ENCODE data around the gene TBC1D22B. TPM values are rescaled to one million over a fixed set of nuclear protein-coding genes. Genes with fewer than 3 reads are reported as not detected.

TBC1D22B gene
- total RNA-seq, 1 donor from 2014 or later, result 8.8 TPM

DNA sequence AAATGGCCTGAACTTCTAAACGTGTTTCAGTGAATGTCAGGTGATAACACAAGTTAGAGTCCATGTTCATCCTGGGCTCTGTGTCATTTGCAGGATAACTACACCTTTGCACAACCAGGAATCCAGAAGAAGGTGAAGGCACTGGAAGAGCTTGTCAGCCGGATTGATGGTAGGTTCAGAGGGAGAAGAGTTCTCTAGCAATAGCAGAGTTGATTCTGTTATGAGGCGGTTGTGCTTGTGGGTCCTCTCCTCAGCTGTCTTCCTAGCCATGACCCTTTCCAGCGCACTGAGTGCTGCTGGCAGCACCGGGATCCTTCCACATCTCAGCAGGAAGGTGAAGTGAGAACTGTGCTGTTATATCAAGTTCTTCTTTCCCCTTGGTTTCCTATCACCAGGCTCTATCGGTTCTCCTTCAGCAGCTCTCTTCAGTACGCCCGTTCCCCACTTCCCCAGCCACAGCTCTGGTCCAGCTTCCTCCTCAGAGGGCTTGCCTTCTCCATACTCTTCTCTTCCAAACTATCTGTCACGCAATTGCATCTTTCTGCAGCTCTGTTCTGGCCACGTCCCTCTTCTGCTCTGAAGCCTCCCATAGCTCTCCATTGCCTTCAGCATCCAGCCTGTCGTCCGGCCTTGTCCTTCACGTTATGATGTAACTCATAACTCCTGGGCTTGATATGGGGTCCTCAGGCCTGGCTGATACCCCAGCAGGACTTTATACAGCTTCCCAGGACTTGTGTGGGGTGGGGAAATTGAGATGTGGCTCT is 56.3 kb downstream of the TBC1D22B start:
- DNase-seq (ENCODE audit: low read depth), result no peak
- no peak overlapping the region for H3K4me3 ChIP-seq (ENCODE audit: low read depth, low read length)
- TF ChIP-seq, protein P1, sequence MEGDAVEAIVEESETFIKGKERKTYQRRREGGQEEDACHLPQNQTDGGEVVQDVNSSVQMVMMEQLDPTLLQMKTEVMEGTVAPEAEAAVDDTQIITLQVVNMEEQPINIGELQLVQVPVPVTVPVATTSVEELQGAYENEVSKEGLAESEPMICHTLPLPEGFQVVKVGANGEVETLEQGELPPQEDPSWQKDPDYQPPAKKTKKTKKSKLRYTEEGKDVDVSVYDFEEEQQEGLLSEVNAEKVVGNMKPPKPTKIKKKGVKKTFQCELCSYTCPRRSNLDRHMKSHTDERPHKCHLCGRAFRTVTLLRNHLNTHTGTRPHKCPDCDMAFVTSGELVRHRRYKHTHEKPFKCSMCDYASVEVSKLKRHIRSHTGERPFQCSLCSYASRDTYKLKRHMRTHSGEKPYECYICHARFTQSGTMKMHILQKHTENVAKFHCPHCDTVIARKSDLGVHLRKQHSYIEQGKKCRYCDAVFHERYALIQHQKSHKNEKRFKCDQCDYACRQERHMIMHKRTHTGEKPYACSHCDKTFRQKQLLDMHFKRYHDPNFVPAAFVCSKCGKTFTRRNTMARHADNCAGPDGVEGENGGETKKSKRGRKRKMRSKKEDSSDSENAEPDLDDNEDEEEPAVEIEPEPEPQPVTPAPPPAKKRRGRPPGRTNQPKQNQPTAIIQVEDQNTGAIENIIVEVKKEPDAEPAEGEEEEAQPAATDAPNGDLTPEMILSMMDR (conservative IDR thresholded peaks at IDR 0.05; ENCODE audit: low read depth, low read length), result no peak

DNA sequence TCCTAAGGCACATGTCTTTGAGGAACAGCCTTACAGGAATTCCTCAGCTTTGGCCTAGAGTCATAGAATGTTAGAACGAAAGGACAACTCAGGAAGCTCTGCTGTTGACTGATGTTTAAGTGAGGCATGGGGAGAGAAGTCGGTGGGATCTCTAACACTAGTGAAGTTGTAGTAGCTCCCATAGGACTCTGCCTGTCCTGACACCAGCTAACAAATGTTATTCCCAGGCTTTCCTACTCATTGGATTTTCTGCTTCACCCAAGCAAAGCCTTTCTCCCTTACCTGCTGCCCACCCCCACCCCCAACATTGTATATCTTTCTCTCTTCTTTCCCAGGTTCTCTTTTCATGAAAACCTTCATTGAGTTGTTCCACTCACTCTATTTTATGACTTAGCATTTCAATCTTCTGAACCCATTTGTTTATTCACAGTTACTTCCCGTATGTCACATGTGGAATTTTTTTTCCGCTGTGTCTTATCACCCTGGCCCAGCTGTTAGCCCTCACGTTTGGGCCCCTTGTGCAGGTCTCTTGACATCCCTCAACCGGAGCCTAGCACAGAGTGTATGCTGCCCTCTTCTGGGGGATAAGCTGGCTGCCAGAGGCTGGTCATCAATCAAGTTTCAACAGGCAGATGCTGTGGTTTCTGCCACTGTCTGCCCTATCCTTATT is 57.0 kb downstream of the TBC1D22B start:
- no peak overlapping the region for H3K4me3 ChIP-seq (ENCODE audit: low read depth, low read length)
- TF ChIP-seq, protein P1 (conservative IDR thresholded peaks at IDR 0.05; ENCODE audit: low read depth, low read length), result peak; percentile 79
- DNase-seq (ENCODE audit: low read depth), result no peak

DNA sequence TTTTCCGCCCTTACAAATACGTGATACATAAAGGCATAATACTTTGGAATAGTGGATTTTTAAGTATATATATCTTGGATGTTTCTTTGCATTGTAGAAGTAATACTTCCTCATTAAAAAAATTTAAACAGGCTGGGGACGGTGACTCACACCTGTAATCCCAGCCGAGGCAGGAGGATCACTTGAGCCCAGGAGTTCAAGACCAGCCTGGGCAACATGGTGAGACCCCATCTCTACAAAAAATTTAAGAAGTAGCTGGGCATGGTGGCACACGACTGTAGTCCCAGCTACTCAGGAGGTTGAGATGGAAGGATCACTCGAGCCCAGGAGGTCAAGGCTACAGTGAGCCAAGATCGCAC is 57.6 kb downstream of the TBC1D22B start:
- TF ChIP-seq, protein P1 (conservative IDR thresholded peaks at IDR 0.05; ENCODE audit: low read depth, low read length), result no peak
- no peak for DNase-seq (ENCODE audit: low read depth)
- H3K4me3 ChIP-seq (ENCODE audit: low read depth, low read length), result no peak overlapping the region

DNA sequence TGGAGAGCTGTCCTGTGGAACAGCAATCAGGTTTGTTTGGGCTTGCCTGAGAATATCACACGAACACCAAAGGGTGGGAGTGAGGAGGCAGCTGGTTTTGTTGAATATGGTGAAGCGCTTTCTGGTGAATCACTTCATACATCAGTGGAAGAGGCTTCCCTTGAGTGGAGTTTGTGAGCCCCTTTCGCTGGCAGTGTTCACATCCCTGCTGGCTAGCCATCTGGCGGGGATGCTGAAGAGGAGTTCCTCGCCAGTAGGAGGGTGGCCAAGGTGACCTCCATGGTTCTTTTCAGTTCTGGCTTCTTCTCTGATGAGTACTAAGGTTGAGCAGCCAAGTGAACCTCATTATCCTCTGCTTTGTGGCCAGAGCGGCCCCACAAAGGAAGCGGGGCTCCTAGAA is 58.5 kb downstream of the TBC1D22B start:
- no peak overlapping the region for H3K4me3 ChIP-seq (ENCODE audit: low read depth, low read length)
- DNase-seq (ENCODE audit: low read depth), result no peak
- TF ChIP-seq, protein P1 (conservative IDR thresholded peaks at IDR 0.05; ENCODE audit: low read depth, low read length), result no peak

DNA sequence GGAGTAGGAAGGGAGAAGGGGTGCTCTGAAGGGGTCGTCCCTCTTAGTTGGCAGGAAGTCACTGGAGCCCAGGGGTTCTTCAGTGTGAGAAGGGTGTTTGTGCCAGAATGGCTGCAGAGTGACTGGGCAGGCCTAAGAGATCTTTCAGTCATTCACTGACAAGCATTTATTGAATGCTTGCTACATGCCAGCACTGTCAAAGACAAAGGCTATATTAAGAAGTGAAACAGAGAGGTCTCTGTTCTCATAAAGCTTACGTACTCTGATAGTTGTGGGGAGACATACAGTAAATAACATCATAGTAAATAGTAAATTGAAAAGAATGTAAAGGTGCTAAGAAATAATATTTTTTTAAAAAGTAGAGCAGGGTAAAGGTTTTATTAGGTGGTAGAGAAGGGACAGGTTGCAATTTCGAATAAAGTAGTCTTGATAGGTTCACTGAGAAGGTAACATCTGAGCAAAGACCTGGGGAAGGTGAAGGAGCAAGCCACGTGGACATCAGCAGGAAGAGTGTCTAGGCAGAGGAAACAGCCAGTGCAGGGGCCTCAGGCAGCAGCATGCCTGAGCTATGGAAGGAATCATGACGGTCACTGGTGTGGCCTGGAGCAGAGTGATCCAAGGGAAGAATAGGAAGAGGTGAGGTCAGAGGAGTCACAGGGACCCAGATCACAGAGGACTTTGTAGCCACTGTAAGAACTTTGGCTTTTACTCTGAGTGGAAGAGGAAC is 59.9 kb downstream of the TBC1D22B start:
- no peak for DNase-seq (ENCODE audit: low read depth)
- no peak overlapping the region for H3K4me3 ChIP-seq (ENCODE audit: low read depth, low read length)
- TF ChIP-seq, protein P1 (conservative IDR thresholded peaks at IDR 0.05; ENCODE audit: low read depth, low read length), result no peak

DNA sequence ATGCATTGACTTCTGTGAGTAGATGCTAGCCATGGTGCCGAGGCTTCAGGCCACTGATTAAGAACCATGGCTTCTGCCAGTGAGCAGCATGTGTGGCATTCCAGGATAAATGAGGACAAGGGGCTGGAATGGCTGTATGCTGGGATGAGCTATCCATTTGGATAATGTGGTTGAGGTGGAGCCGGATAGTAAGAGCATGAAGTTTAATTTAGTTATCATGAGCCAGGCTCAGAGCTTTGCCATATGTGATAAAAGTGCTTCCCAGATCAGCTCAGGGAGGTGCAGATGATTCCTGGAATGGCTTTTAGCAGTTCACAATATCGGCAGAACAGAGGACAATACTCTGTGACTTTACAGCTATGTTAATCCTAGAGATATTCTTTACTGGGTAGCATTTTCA is 61.6 kb downstream of the TBC1D22B start:
- DNase-seq (ENCODE audit: low read depth), result no peak
- TF ChIP-seq, protein P1 (conservative IDR thresholded peaks at IDR 0.05; ENCODE audit: low read depth, low read length), result no peak
- no peak overlapping the region for H3K4me3 ChIP-seq (ENCODE audit: low read depth, low read length)

All from epithelial cell of proximal tubule (primary cell).